NT2/D1 (cell line): ENCODE measurements around the gene AXIN1.

Experiments used
- DNase-seq: peaks from one replicate; pipeline ENCODE4 v3.0.0-alpha.2; 2011; ENCODE audit warnings: low read depth, low spot score
- H3K27me3 ChIP-seq: 2 replicates; pipeline ENCODE4 v1.6.0; 2011; ENCODE audit warnings: mild to moderate bottlenecking; ENCODE audit not compliant: insufficient read length, insufficient read depth
- H3K36me3 ChIP-seq: 2 replicates; pipeline ENCODE4 v1.6.1; 2011; ENCODE audit warnings: mild to moderate bottlenecking, low read length, mixed read lengths; ENCODE audit not compliant: insufficient read depth, insufficient read length
- H3K4me1 ChIP-seq: 2 replicates; pipeline ENCODE4 v1.5.1; 2011; ENCODE audit not compliant: insufficient read depth, insufficient read length
- H3K4me3 ChIP-seq: 2 replicates; pipeline ENCODE4 v1.5.1; 2011; ENCODE audit warnings: low read depth; ENCODE audit not compliant: insufficient read length
- H3K9ac ChIP-seq: 2 replicates; pipeline ENCODE4 v1.6.0; 2011; ENCODE audit warnings: low read depth; ENCODE audit not compliant: insufficient read length
- H3K9me3 ChIP-seq: 2 replicates; pipeline ENCODE4 v1.5.1; 2011; ENCODE audit warnings: mild to moderate bottlenecking, low read length; ENCODE audit not compliant: insufficient read depth
- SUZ12 ChIP-seq: IDR thresholded peaks from 2 replicates; pipeline ENCODE4 v1.6.1; 2011; ENCODE audit not compliant: insufficient read length, insufficient read depth; ENCODE audit errors: extremely low read depth
- YY1 ChIP-seq: IDR thresholded peaks from 2 replicates; pipeline ENCODE4 v1.6.1; 2011; ENCODE audit not compliant: insufficient read length, insufficient read depth
- ZNF274 ChIP-seq: IDR thresholded peaks from 2 replicates; pipeline ENCODE4 v1.6.1; 2011; ENCODE audit warnings: mild to moderate bottlenecking, low read depth, low read length

Gene AXIN1

GRCh38 chr16:386641-387156 lies 34.2 kb upstream of the AXIN1 start:
- no peak for DNase-seq
- Histone ChIP-seq H3K9ac (no peak overlapping the region), H3K4me3 (no peak overlapping the region), H3K9me3 (peaks cover under 1% of the 10 kb centered on the region; the same call in 1 of the 2 replicates), H3K36me3 (no peaks in the 10 kb centered on the region), H3K4me1 (peaks cover 15% of the 10 kb centered on the region), H3K27me3 (no peaks in the 10 kb centered on the region)
- TF ChIP-seq SUZ12: no peak
- no peak for TF ChIP-seq ZNF274
- TF ChIP-seq YY1: no peak

- Histone ChIP-seq H3K36me3 (peaks cover 5% of the 10 kb centered on the region), H3K27me3 (no peaks in the 10 kb centered on the region), H3K9me3 (no peaks in the 10 kb centered on the region), H3K4me3 (peak overlapping the region; percentile 22), H3K9ac (peak overlapping the region; percentile 75), H3K4me1 (peaks cover 29% of the 10 kb centered on the region)
- DNase-seq: no peak
- no peak for TF ChIP-seq SUZ12
- TF ChIP-seq YY1: no peak
- no peak for TF ChIP-seq ZNF274
Measured at GRCh38 chr16:383326-384051, 31.0 kb upstream of the AXIN1 start.

- TF ChIP-seq ZNF274 (no peak), YY1 (no peak), SUZ12 (no peak)
- H3K4me3 ChIP-seq: peak within 1 kb of the TSS; percentile 93
- H3K27me3 ChIP-seq: no peaks in the 10 kb centered on the region
- H3K4me1 ChIP-seq: peaks cover 26% of the 10 kb centered on the region
- DNase-seq: no peak
- H3K9ac ChIP-seq: peak within 1 kb of the TSS; percentile 99
- H3K9me3 ChIP-seq: no peaks in the 10 kb centered on the region
- H3K36me3 ChIP-seq: peaks cover 9% of the 10 kb centered on the region
Measured at GRCh38 chr16:381789-382717, 29.5 kb upstream of the AXIN1 start, which contains the start of gene PGAP6. PGAP6 (minus strand) TSS chr16:381978; CDS start chr16:381821, 157 bp downstream.

- Histone ChIP-seq H3K4me3 (peak overlapping the region; percentile 90), H3K27me3 (no peaks in the 10 kb centered on the region), H3K9ac (peak overlapping the region; percentile 95), H3K4me1 (peaks cover 24% of the 10 kb centered on the region), H3K36me3 (peaks cover 18% of the 10 kb centered on the region), H3K9me3 (no peaks in the 10 kb centered on the region)
- TF ChIP-seq SUZ12 (no peak), YY1 (no peak), ZNF274 (no peak)
- DNase-seq: no peak
Measured at GRCh38 chr16:381012-381788, 28.7 kb upstream of the AXIN1 start.

GRCh38 chr16:380762-381011 lies 28.2 kb upstream of the AXIN1 start:
- no peaks in the 10 kb centered on the region for H3K9me3 ChIP-seq
- H3K27me3 ChIP-seq: no peaks in the 10 kb centered on the region
- peaks cover 23% of the 10 kb centered on the region for H3K36me3 ChIP-seq
- peak overlapping the region; percentile 90 for H3K4me3 ChIP-seq
- H3K4me1 ChIP-seq: peaks cover 24% of the 10 kb centered on the region
- TF ChIP-seq SUZ12: no peak
- TF ChIP-seq YY1: no peak
- TF ChIP-seq ZNF274: no peak
- peak overlapping the region; percentile 95 for H3K9ac ChIP-seq
- DNase-seq: no peak

GRCh38 chr16:379961-380761 lies 27.6 kb upstream of the AXIN1 start:
- no peak for TF ChIP-seq YY1
- TF ChIP-seq SUZ12: no peak
- TF ChIP-seq ZNF274: no peak
- Histone ChIP-seq H3K36me3 (peaks cover 26% of the 10 kb centered on the region), H3K4me1 (peaks cover 24% of the 10 kb centered on the region), H3K4me3 (peak overlapping the region; percentile 90), H3K9ac (peak overlapping the region; percentile 95), H3K27me3 (no peaks in the 10 kb centered on the region), H3K9me3 (no peaks in the 10 kb centered on the region)
- no peak for DNase-seq
